ENCODE results near the gene TMEM254. TPM values are rescaled to one million over a fixed set of nuclear protein-coding genes. Genes with fewer than 3 reads are reported as not detected.

TMEM254 gene
- polyA plus RNA-seq, 1 donor = 49.6 TPM

Other genes starting within 250 kb of the TMEM254 start
- 0.42 TPM for gene SFTPD, start 129.6 kb upstream of the TMEM254 start, polyA plus RNA-seq
- gene PLAC9, start 54.1 kb downstream of the TMEM254 start, polyA plus RNA-seq = 17.8 TPM
- 101 TPM for gene ANXA11, start 126.9 kb downstream of the TMEM254 start, polyA plus RNA-seq
- 0.10 TPM for gene MAT1A, start 211.0 kb downstream of the TMEM254 start, polyA plus RNA-seq

Measured in large intestine (tissue), 1 donor.